Measurements from ENCODE around the gene PCBP1. TPM values are rescaled to one million over a fixed set of nuclear protein-coding genes. Genes with fewer than 3 reads are reported as not detected.
"Not testable (repeated sequence)": the region's sequence is repeated elsewhere in the genome, so short reads cannot be mapped to it uniquely, and the experiment has no call there.

The PCBP1 gene
- total RNA-seq, 1 donor from 2014 or later: 73.6 TPM

- TF ChIP-seq CTCF (conservative IDR thresholded peaks at IDR 0.05; ENCODE audit: low read depth, low read length): no peak
- H3K4me3 ChIP-seq (ENCODE audit: low read depth, low read length): no peak overlapping the region
- no peak for DNase-seq (ENCODE audit: low read depth)
Measured at GRCh38 chr2:70126413-70126812, 39.1 kb downstream of the PCBP1 start.

GRCh38 chr2:70128005-70128404 is 40.7 kb downstream of the PCBP1 start:
- no peak overlapping the region for H3K4me3 ChIP-seq (ENCODE audit: low read depth, low read length)
- DNase-seq (ENCODE audit: low read depth): no peak
- no peak for TF ChIP-seq CTCF (conservative IDR thresholded peaks at IDR 0.05; ENCODE audit: low read depth, low read length)

GRCh38 chr2:70131344-70132143 is 44.3 kb downstream of the PCBP1 start:
- H3K4me3 ChIP-seq (ENCODE audit: low read depth, low read length); DNase-seq (ENCODE audit: low read depth): not testable (repeated sequence)

- no peak for DNase-seq (ENCODE audit: low read depth)
- peak overlapping the region; percentile 17 for H3K4me3 ChIP-seq (ENCODE audit: low read depth, low read length)
- peak; percentile 3 for TF ChIP-seq CTCF (conservative IDR thresholded peaks at IDR 0.05; ENCODE audit: low read depth, low read length)
Measured at GRCh38 chr2:70132244-70133126, 45.2 kb downstream of the PCBP1 start.

- DNase-seq (ENCODE audit: low read depth): no peak
- H3K4me3 ChIP-seq (ENCODE audit: low read depth, low read length): no peak overlapping the region
- TF ChIP-seq CTCF (conservative IDR thresholded peaks at IDR 0.05; ENCODE audit: low read depth, low read length): no peak
Measured at GRCh38 chr2:70133127-70133452, 45.8 kb downstream of the PCBP1 start.

GRCh38 chr2:70133491-70134322 is 46.4 kb downstream of the PCBP1 start:
- no peak for DNase-seq (ENCODE audit: low read depth)
- no peak for TF ChIP-seq CTCF (conservative IDR thresholded peaks at IDR 0.05; ENCODE audit: low read depth, low read length)
- H3K4me3 ChIP-seq (ENCODE audit: low read depth, low read length): no peak overlapping the region

GRCh38 chr2:70134323-70134983 is 47.2 kb downstream of the PCBP1 start:
- not testable (repeated sequence) for H3K4me3 ChIP-seq (ENCODE audit: low read depth, low read length); DNase-seq (ENCODE audit: low read depth)

Other genes with a start within 250 kb of the PCBP1 start
- gene SNRNP27, start 193.5 kb upstream of the PCBP1 start, total RNA-seq: 60.3 and 88.6 TPM in 2 replicates
- gene MXD1, start 172.4 kb upstream of the PCBP1 start, total RNA-seq: 2.2 and 3.4 TPM in 2 replicates
- 0.14 and 0.69 TPM in 2 replicates for gene ASPRV1, start 125.8 kb upstream of the PCBP1 start, total RNA-seq
- gene C2orf42, start 103.5 kb downstream of the PCBP1 start, total RNA-seq: 8.1 TPM in 2 replicates
- 41.4 and 58.0 TPM in 2 replicates for gene TIA1, start 161.2 kb downstream of the PCBP1 start, total RNA-seq
- 22.0 and 26.1 TPM in 2 replicates for gene PCYOX1, start 170.7 kb downstream of the PCBP1 start, total RNA-seq
- gene SNRPG, start 206.3 kb downstream of the PCBP1 start, total RNA-seq: 317 and 331 TPM in 2 replicates
- 55.7 and 90.1 TPM in 2 replicates for gene FAM136A, start 214.6 kb downstream of the PCBP1 start, total RNA-seq

Measured in epithelial cell of proximal tubule (primary cell).